ENCODE results near the gene SPATS1.

SPATS1 gene

DNA sequence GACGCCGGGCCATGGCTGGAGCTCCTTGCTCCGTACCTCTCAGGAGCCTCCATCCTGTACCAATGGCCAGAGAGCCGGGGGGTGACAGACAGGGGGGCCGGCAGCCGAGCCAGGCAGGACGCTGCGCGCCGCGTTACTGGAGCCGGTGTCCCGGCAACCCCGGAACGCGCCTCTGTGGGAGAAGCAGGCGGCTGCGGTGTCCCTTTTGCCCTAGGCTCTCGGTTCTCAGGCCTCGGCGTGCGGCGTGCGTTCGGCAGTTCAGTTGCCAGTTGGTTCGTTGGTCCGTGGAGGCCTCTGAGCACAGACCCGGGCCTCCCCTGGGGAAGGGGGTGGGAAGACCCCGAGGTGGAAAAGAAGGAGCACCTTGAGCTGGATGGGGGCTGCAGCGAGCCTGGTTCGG, at the start of gene SPATS1:
Gene SPATS1 (plus strand): TSS at position 162 of the 400 bp plus-strand sequence. CDS start 446 bp downstream, outside the sequence.
- DNase-seq (ENCODE audit: low spot score), result no peak

DNA sequence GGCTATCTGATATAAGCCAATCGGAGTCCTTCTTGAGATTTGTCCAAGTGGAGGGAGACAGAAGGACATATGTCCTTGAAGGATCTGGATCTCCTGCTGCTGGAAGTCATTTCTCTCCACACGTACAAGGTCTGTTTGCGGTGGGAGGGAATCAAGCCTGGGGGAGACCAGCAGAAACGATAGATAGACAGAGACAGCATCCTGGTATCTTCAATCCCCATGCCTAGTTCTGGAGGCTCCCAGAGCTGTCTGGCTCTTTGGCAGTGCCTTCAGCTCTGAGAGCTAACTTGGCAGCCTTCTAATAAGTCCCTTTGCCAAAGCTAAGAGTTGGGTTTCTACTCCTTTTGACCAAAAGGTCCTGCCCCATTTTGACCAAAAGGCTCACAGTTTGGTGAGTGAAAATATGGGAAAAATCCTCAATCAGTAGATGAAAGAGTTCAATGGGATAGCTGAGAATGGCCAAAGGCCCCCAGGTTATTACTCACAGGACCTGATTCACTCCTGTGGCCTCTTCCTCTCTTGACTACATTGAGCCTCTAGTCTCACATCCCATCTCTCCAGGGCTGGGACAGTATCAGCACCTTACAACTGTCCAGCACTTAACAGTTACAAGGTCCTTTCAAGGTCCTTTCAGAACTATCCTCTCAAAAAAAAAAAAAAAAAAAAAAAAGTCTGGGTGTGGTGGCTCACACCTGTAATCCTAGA, 49.6 kb upstream of the SPATS1 start:
- no peak for DNase-seq (ENCODE audit: low spot score)

GRCh38 chr6:44294832-44295791, 47.3 kb upstream of the SPATS1 start:
- no peak for DNase-seq (ENCODE audit: low spot score)

- peak; percentile 77 for DNase-seq (ENCODE audit: low spot score)
Measured at GRCh38 chr6:44297063-44298038, 45.1 kb upstream of the SPATS1 start.

DNA sequence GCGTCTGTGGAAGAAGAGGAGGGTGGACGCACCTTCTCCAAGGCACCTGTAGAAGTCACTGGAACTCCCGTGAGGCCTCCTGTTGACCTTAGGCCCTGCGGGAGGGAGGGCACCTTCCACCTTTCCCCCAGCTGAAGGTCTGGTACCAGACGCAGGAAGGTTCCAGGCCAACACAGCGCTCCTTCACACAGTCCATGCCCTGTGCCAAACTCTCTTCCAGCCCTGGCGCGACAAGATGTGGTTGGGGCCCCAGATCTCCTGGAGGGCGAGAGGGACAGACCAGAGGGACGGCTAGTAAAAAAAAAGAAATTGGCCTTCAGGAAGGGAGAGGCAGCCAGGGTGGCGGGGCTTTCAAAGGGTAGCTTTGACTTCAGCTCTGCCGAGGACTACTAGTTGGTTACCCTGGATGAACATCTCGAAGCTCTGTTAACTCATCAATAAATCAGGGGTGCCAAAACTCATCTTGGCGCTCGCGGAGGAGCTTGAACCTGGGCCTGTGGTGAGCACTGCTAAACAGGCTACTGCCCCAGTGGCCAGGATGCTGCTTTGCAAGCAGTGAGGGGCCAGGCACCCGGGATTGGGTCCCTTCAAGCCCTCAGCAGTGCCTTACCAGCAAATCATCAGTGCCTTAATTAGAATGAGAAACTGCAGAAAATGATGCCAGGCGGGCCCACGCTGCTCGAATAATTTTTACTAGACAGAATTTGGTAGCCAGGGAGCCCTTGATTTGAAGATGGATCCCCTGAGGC, 44.2 kb upstream of the SPATS1 start:
- no peak for DNase-seq (ENCODE audit: low spot score)

DNA sequence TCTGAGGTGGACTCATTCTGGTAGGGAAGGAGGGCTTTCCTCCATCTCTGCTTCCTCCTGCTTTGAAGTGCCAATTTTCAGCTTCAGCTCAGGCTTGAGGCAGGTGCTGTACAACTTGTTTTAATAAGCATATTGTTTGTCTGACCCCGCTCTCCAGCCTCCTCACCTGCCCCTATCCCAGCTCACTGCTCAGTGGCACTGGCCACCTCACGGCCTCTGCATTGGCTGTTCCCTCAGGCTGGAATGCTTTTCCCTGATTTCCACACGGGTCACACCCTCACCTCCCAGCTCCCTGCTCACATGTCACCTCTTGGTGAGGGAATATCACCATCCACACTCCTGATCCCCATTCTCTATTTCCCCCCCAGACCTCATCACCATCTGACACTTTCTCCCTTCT, 43.6 kb upstream of the SPATS1 start:
- DNase-seq (ENCODE audit: low spot score), result no peak

DNA sequence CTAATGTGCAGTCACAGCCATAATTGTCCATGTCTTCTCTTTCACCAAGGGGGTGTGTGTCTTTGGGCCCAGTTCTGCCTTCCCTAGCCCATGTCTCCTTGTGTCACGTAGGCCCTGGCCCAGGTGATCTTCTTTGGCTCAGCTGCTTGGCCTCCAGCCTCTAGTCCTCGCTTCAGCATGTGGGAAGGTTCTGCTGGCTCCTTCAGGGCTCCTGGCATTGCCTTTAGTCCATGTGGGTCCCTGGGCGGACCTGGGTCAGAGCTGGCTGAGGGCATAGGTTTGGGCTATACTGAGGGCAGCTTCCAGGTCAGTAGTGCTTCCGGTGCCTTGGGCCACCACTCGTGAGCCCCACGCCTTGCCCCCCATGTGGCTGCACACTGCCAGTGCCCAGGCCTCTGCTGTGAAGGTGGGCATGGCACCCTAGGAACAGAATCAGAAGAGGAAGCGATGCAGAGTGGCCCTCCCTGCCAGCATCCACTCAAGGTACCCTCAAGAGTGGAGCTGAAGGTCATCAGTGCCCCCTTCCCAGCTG, 42.1 kb upstream of the SPATS1 start:
- no peak for DNase-seq (ENCODE audit: low spot score)

DNA sequence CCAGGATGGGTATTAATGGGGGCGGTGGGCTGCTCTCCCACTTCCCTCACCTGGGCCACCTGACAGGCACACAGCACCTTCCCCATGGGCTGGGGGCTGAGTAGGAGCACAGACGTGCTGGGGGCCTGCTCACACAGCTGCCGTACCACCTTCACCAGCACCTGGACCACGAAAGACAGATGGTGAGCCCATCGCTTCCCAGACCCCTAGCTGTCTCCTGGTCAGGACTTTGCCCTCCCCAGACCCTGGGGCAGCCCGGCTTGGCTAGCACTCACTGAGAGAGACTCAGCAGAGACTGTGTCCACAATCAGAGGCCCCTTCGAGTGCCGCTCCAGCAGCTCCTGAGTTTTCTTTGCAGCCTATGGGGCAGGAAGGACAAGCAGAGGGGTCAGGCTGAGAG, 41.3 kb upstream of the SPATS1 start:
- DNase-seq (ENCODE audit: low spot score), result no peak

- no peak for DNase-seq (ENCODE audit: low spot score)
Measured at GRCh38 chr6:44301782-44302564, 40.5 kb upstream of the SPATS1 start.

- no peak for DNase-seq (ENCODE audit: low spot score)
Measured at GRCh38 chr6:44302856-44303255, 39.6 kb upstream of the SPATS1 start.

- DNase-seq (ENCODE audit: low spot score), result no peak
Measured at GRCh38 chr6:44303842-44304241, 38.6 kb upstream of the SPATS1 start.

GRCh38 chr6:44304282-44305199, 37.9 kb upstream of the SPATS1 start:
- DNase-seq (ENCODE audit: low spot score), result peak; percentile 60

DNA sequence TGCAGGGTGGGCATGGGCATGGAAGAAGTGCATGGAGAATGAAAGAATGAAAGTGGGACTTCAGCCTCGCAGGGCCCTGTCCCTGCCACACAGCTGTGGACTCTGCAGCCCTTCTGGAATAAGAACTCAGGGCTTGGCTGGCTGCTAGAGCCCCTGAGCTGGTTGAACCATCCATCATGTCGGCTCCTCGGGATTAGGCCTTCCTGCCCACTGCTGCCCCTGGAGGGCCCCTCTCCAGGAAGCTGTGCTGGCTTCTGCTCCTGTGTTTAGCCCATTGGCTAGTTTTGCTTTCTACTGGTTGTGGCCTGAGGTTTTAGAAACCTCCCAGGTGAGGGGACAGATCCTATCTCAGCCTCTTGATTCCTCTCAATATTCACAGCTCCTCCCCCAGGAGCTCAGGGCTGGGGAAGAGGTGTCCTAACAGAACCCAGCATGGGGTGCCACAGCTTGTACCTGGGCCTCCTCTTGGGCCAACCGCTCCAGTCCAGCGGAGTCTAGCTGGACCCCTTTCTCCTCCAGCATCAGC, 37.2 kb upstream of the SPATS1 start:
- no peak for DNase-seq (ENCODE audit: low spot score)

- no peak for DNase-seq (ENCODE audit: low spot score)
Measured at GRCh38 chr6:44306710-44307109, 35.7 kb upstream of the SPATS1 start.

GRCh38 chr6:44307217-44307616, 35.2 kb upstream of the SPATS1 start:
- DNase-seq (ENCODE audit: low spot score), result no peak

DNA sequence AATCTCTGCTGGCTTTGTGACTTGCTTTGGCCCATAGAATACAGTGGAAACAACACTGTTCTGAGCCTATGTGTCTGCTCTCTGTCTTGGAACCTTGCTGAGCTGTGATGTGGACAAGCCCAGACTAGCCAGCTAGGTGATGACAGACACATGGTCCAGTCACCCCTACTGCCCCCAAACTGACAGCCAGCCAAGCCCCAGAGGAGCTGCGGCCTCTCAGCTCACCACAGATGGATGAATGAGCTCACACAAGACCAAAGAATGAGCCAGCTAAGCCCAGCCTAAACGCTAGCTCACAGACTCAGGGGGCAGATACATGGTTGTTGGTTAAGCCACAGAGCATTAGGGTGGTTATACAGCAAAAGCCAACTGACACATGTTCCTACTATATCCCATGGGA, 33.4 kb upstream of the SPATS1 start:
- peak; percentile 88 for DNase-seq (ENCODE audit: low spot score)

GRCh38 chr6:44309631-44310030, 32.8 kb upstream of the SPATS1 start:
- no peak for DNase-seq (ENCODE audit: low spot score)

- no peak for DNase-seq (ENCODE audit: low spot score)
Measured at GRCh38 chr6:44310241-44310640, 32.2 kb upstream of the SPATS1 start.

- DNase-seq (ENCODE audit: low spot score), result no peak
Measured at GRCh38 chr6:44311304-44311703, 31.1 kb upstream of the SPATS1 start.
